HEK293T (cell line): ENCODE results near the gene PTPRD.

Experiments
- CTCF ChIA-PET: fragments of 350-600 bp; formaldehyde crosslinking; extraction: SDS; loops from one replicate; lab custom pipeline; 2021; ENCODE audit warnings: antibody characterized with exemption, inconsistent platforms; lab: Yijun Ruan, JAX
- POLR2A ChIA-PET: fragments of 350-600 bp; formaldehyde crosslinking; extraction: SDS; loops from one replicate; lab custom pipeline; 2020; ENCODE audit warnings: antibody characterized with exemption, inconsistent platforms; lab: Yijun Ruan, JAX
- DNase-seq: peaks from one replicate; pipeline ENCODE4 v3.0.0; 2012; ENCODE audit warnings: mixed read lengths; ENCODE audit errors: extremely low spot score
- ARNT ChIP-seq: fragments of 450-650 bp; IDR thresholded peaks from 2 replicates; pipeline ENCODE4 v1.6.1; 2017; ENCODE audit warnings: mild to moderate bottlenecking
- BHLHE40 ChIP-seq: fragments of 450-650 bp; IDR thresholded peaks from 2 replicates; pipeline ENCODE4 v1.6.1; 2016; ENCODE audit warnings: mild to moderate bottlenecking, moderate library complexity, borderline replicate concordance
- CTBP1 ChIP-seq: fragments of 450-650 bp; IDR thresholded peaks from 2 replicates; pipeline ENCODE4 v1.6.1; 2016; ENCODE audit warnings: borderline replicate concordance
- ELF4 ChIP-seq: fragments of 450-650 bp; IDR thresholded peaks from 2 replicates; pipeline ENCODE4 v1.6.1; 2017; ENCODE audit warnings: antibody characterized with exemption
- FOXA1 ChIP-seq: fragments of 450-650 bp; IDR thresholded peaks from 2 replicates; pipeline ENCODE4 v1.6.1; 2016; ENCODE audit warnings: mild to moderate bottlenecking
- FOXK2 ChIP-seq: fragments of 450-650 bp; IDR thresholded peaks from 2 replicates; pipeline ENCODE4 v1.6.1; 2016; ENCODE audit warnings: mild to moderate bottlenecking
- FOXM1 ChIP-seq: fragments of 450-650 bp; IDR thresholded peaks from 2 replicates; pipeline ENCODE4 v1.6.1; 2017; ENCODE audit warnings: mild to moderate bottlenecking, borderline replicate concordance
- HDGF ChIP-seq: fragments of 450-650 bp; IDR thresholded peaks from 2 replicates; pipeline ENCODE4 v1.6.1; 2017; ENCODE audit warnings: antibody characterized with exemption, borderline replicate concordance
- L3MBTL2 ChIP-seq: fragments of 450-650 bp; conservative IDR thresholded peaks from 2 replicates; pipeline ENCODE4 v1.6.1; 2016; ENCODE audit warnings: mild to moderate bottlenecking
- LEF1 ChIP-seq: fragments of 450-650 bp; IDR thresholded peaks from 2 replicates; pipeline ENCODE4 v1.6.1; 2017; ENCODE audit warnings: mild to moderate bottlenecking, borderline replicate concordance
- NFRKB ChIP-seq: fragments of 450-650 bp; IDR thresholded peaks from 2 replicates; pipeline ENCODE4 v1.6.1; 2016; ENCODE audit warnings: mild to moderate bottlenecking, moderate library complexity
- PKNOX1 ChIP-seq: fragments of 450-650 bp; IDR thresholded peaks from 2 replicates; pipeline ENCODE4 v1.6.1; 2016
- SP1 ChIP-seq: fragments of 450-650 bp; IDR thresholded peaks from 2 replicates; pipeline ENCODE4 v1.6.1; 2017
- SUZ12 ChIP-seq: fragments of 450-650 bp; IDR thresholded peaks from 2 replicates; pipeline ENCODE4 v1.6.1; 2016; ENCODE audit warnings: mild to moderate bottlenecking
- TARDBP ChIP-seq: fragments of 450-650 bp; IDR thresholded peaks from 2 replicates; pipeline ENCODE4 v1.6.1; 2016
- ZNF384 ChIP-seq: fragments of 450-650 bp; IDR thresholded peaks from 2 replicates; pipeline ENCODE4 v1.6.1; 2016

Gene PTPRD

GRCh38 chr9:9041756-9042155 lies 1571.0 kb downstream of the PTPRD start:
- DNase-seq: no peak
- CTCF ChIA-PET: no interaction called here
- POLR2A ChIA-PET: no interaction called here
- no peak for TF ChIP-seq ZNF384
- TF ChIP-seq FOXM1: no peak
- no peak for TF ChIP-seq SUZ12
- TF ChIP-seq FOXA1: no peak
- TF ChIP-seq CTBP1: no peak
- TF ChIP-seq NFRKB: no peak
- no peak for TF ChIP-seq ARNT
- no peak for TF ChIP-seq HDGF
- no peak for TF ChIP-seq FOXK2

GRCh38 chr9:9033022-9033421 lies 1579.8 kb downstream of the PTPRD start:
- CTCF ChIA-PET: no interaction called here
- no peak for DNase-seq
- POLR2A ChIA-PET: no interaction called here
- no peak for TF ChIP-seq L3MBTL2
- TF ChIP-seq HDGF: no peak
- TF ChIP-seq NFRKB: no peak
- no peak for TF ChIP-seq ARNT
- no peak for TF ChIP-seq FOXM1
- no peak for TF ChIP-seq BHLHE40
- TF ChIP-seq LEF1: no peak
- TF ChIP-seq SUZ12: no peak
- TF ChIP-seq ELF4: no peak
- TF ChIP-seq TARDBP: no peak
- no peak for TF ChIP-seq ZNF384
- no peak for TF ChIP-seq PKNOX1
- TF ChIP-seq FOXA1: no peak
- no peak for TF ChIP-seq FOXK2
- TF ChIP-seq CTBP1: no peak
- TF ChIP-seq SP1: no peak

GRCh38 chr9:9016597-9016996 lies 1596.2 kb downstream of the PTPRD start:
- no peak for DNase-seq
- TF ChIP-seq FOXA1: no peak
- TF ChIP-seq ARNT: no peak
- TF ChIP-seq L3MBTL2: no peak
- no peak for TF ChIP-seq LEF1
- no peak for TF ChIP-seq NFRKB
- TF ChIP-seq FOXM1: no peak
- no peak for TF ChIP-seq HDGF
- TF ChIP-seq BHLHE40: no peak
- no peak for TF ChIP-seq CTBP1
- no peak for TF ChIP-seq SP1
- TF ChIP-seq ZNF384: no peak
- TF ChIP-seq ELF4: no peak
- no peak for TF ChIP-seq FOXK2
- no peak for TF ChIP-seq TARDBP
- TF ChIP-seq PKNOX1: no peak
- no peak for TF ChIP-seq SUZ12
- ChIA-PET CTCF (no interaction called here), POLR2A (no interaction called here)

- ChIA-PET CTCF (interaction anchor here (0.6 kb wide), 1 partner anchor 379 kb away, joined by 3 read pairs; no protein-coding TSS in a partner anchor), POLR2A (no interaction called here)
- TF ChIP-seq HDGF: no peak
- TF ChIP-seq LEF1: no peak
- no peak for TF ChIP-seq L3MBTL2
- TF ChIP-seq BHLHE40: no peak
- no peak for TF ChIP-seq PKNOX1
- TF ChIP-seq SP1: no peak
- no peak for TF ChIP-seq CTBP1
- no peak for TF ChIP-seq FOXM1
- TF ChIP-seq NFRKB: no peak
- TF ChIP-seq SUZ12: no peak
- no peak for TF ChIP-seq ZNF384
- DNase-seq: no peak
Measured at GRCh38 chr9:9004810-9005209, 1608.0 kb downstream of the PTPRD start.

GRCh38 chr9:9002826-9003583 lies 1609.8 kb downstream of the PTPRD start:
- ChIA-PET CTCF (no interaction called here), POLR2A (no interaction called here)
- no peak for DNase-seq
- no peak for TF ChIP-seq FOXM1
- TF ChIP-seq ARNT: no peak
- TF ChIP-seq TARDBP: no peak
- TF ChIP-seq NFRKB: no peak
- TF ChIP-seq ELF4: no peak
- TF ChIP-seq PKNOX1: no peak
- TF ChIP-seq FOXA1: no peak
- no peak for TF ChIP-seq L3MBTL2
- no peak for TF ChIP-seq CTBP1
- no peak for TF ChIP-seq BHLHE40
- TF ChIP-seq FOXK2: no peak
- TF ChIP-seq SP1: no peak
- TF ChIP-seq HDGF: no peak
- TF ChIP-seq LEF1: no peak

- POLR2A ChIA-PET: no interaction called here
- no peak for TF ChIP-seq TARDBP
- no peak for TF ChIP-seq CTBP1
- no peak for TF ChIP-seq NFRKB
- TF ChIP-seq SUZ12: no peak
- TF ChIP-seq ARNT: no peak
- TF ChIP-seq HDGF: no peak
- no peak for TF ChIP-seq FOXK2
- CTCF ChIA-PET: no interaction called here
- DNase-seq: no peak
Measured at GRCh38 chr9:8980496-8981013, 1632.2 kb downstream of the PTPRD start.
